ENCODE measurements around the gene VIPR2. TPM values are rescaled to one million over a fixed set of nuclear protein-coding genes. Genes with fewer than 3 reads are reported as not detected.

VIPR2 gene
- total and polyA plus RNA-seq, 2 donors = 6.9 to 22.8 TPM

DNA sequence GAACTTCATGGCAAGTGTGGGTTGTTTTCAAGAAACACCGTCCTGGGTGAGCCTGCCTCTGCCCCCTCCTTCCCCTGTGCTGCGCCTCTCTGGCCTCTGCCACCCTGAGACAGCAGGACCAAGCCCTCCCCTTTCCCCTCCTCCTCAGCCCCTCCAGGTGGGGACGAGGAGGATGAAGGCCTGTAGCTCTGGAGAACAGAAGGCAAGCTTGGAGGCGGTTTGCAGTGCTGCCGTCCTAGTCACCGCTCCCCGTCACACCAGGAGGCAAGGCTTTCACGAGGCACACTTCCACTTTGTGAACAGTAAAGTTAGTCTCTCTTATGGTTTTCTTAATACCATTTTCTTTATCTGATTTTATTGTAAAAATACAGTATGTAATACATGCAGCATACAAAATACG lies 8.8 kb upstream of the VIPR2 start:
- peaks cover 0 to 8% of the 10 kb centered on the region in 2 donors for H3K27me3 ChIP-seq (ENCODE audit: control insufficient read depth in 2 of 2, insufficient read depth in 1 of 2, low read length in 1 of 2)
- no peaks in the 10 kb centered on the region for H3K36me3 ChIP-seq (ENCODE audit: control insufficient read depth in 2 of 2, insufficient read depth in 2 of 2, low read length in 1 of 2)
- WGBS = 88% methylated on average over 9 of the region's 9 CpGs
- no peaks in the 10 kb centered on the region for H3K9me3 ChIP-seq (ENCODE audit: control insufficient read depth in 2 of 2, insufficient read depth in 1 of 2, low read length in 1 of 2)
- no peak overlapping the region for H3K27ac ChIP-seq (ENCODE audit: low read depth in 1 of 2, low read length in 1 of 2)
- no peak overlapping the region for H3K4me3 ChIP-seq (ENCODE audit: low read length in 2 of 2)
- DNase-seq (ENCODE audit: low read depth in 6 of 9, low spot score in 9 of 9) = no peak
- peaks cover under 1 to 5% of the 10 kb centered on the region in 2 donors for H3K4me1 ChIP-seq (ENCODE audit: control insufficient read depth in 2 of 2, insufficient read depth in 2 of 2, low read length in 2 of 2)

DNA sequence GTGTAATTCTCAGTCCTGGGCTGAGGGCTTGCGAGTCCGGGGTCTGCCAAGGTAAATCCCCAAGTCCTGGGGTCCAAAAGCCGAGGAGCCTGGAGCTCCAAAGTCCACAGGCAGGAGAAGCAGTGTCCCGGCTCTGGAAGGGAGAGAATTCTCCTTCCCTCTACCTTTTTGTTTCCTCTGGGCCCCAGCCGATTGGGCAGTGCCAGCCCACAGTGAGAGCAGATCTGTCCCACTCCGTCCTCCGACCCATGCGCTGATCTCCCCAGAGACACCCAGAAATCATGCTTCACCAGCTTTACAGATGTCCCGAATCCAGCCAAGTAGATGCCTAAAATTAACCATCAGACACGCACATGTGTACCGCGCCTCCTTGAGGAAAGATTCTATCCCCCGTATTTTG lies 8.1 kb upstream of the VIPR2 start:
- Histone ChIP-seq H3K36me3 (ENCODE audit: control insufficient read depth in 2 of 2, insufficient read depth in 2 of 2, low read length in 1 of 2) (no peaks in the 10 kb centered on the region), H3K4me1 (ENCODE audit: control insufficient read depth in 2 of 2, insufficient read depth in 2 of 2, low read length in 2 of 2) (no peaks in the 10 kb centered on the region), H3K27ac (ENCODE audit: low read depth in 1 of 2, low read length in 1 of 2) (no peak overlapping the region), H3K27me3 (ENCODE audit: control insufficient read depth in 2 of 2, insufficient read depth in 1 of 2, low read length in 1 of 2) (peaks cover 0 to 8% of the 10 kb centered on the region in 2 donors), H3K4me3 (ENCODE audit: low read length in 2 of 2) (no peak overlapping the region), H3K9me3 (ENCODE audit: control insufficient read depth in 2 of 2, insufficient read depth in 1 of 2, low read length in 1 of 2) (no peaks in the 10 kb centered on the region)
- WGBS = 96% methylated on average over 13 of the region's 13 CpGs
- DNase-seq (ENCODE audit: low read depth in 6 of 9, low spot score in 9 of 9) = no peak

DNA sequence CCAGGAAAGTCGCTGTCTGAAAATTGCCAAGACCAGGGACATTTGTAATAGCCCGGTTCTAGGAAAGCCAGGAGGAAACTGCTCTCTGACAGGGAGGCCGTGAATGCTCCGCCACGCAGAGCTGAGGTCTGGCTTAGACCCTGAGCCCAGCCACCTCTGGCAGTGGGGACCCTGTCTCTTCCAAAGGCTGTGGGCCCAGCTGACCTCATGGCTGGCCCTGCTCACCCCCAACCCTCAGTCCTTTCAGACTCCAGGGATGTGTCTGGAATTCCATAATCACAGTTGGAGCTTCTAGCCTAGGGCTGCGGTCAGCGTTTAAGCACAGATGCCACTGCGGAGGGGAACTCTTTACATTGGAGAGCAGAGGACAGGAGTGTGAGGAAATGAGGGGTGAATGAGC lies 6.6 kb upstream of the VIPR2 start:
- Histone ChIP-seq H3K9me3 (ENCODE audit: control insufficient read depth in 2 of 2, insufficient read depth in 1 of 2, low read length in 1 of 2) (no peaks in the 10 kb centered on the region), H3K4me3 (ENCODE audit: low read length in 2 of 2) (no peak overlapping the region), H3K27ac (ENCODE audit: low read depth in 1 of 2, low read length in 1 of 2) (no peak overlapping the region), H3K4me1 (ENCODE audit: control insufficient read depth in 2 of 2, insufficient read depth in 2 of 2, low read length in 2 of 2) (no peaks in the 10 kb centered on the region), H3K36me3 (ENCODE audit: control insufficient read depth in 2 of 2, insufficient read depth in 2 of 2, low read length in 1 of 2) (no peaks in the 10 kb centered on the region), H3K27me3 (ENCODE audit: control insufficient read depth in 2 of 2, insufficient read depth in 1 of 2, low read length in 1 of 2) (peaks cover 0 to 9% of the 10 kb centered on the region in 2 donors)
- 93% methylated on average over 8 of the region's 8 CpGs for WGBS
- no peak for DNase-seq (ENCODE audit: low read depth in 6 of 9, low spot score in 9 of 9)

DNA sequence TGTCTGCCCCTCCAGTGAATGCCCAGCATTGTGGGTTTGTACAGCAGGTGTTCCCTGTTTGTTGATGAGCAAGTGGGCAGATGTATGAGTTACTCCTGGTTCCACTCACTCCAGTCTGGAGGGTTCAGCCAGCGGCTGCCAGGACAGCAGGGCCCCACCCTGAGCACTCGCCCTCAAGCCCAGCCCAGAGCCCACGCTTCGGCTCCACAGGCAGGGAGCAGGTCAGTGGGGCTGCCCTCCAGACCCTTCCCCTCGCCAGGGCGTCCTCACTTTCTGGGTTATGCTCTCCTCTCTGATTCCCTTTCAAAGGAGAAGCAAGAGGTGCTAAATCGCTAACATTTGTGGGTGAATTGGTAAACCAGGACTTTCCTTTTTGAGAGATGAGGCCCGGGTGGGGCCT lies 4.8 kb upstream of the VIPR2 start:
- no peaks in the 10 kb centered on the region for H3K36me3 ChIP-seq (ENCODE audit: control insufficient read depth in 2 of 2, insufficient read depth in 2 of 2, low read length in 1 of 2)
- H3K4me3 ChIP-seq (ENCODE audit: low read length in 2 of 2) = no peak overlapping the region
- H3K27me3 ChIP-seq (ENCODE audit: control insufficient read depth in 2 of 2, insufficient read depth in 1 of 2, low read length in 1 of 2) = peaks cover 0 to 21% of the 10 kb centered on the region in 2 donors
- no peak for DNase-seq (ENCODE audit: low read depth in 6 of 9, low spot score in 9 of 9)
- H3K27ac ChIP-seq (ENCODE audit: low read depth in 1 of 2, low read length in 1 of 2) = no peak overlapping the region
- H3K4me1 ChIP-seq (ENCODE audit: control insufficient read depth in 2 of 2, insufficient read depth in 2 of 2, low read length in 2 of 2) = peaks cover 0 to 3% of the 10 kb centered on the region in 2 donors
- H3K9me3 ChIP-seq (ENCODE audit: control insufficient read depth in 2 of 2, insufficient read depth in 1 of 2, low read length in 1 of 2) = no peaks in the 10 kb centered on the region
- 93% methylated on average over 8 of the region's 8 CpGs for WGBS

DNA sequence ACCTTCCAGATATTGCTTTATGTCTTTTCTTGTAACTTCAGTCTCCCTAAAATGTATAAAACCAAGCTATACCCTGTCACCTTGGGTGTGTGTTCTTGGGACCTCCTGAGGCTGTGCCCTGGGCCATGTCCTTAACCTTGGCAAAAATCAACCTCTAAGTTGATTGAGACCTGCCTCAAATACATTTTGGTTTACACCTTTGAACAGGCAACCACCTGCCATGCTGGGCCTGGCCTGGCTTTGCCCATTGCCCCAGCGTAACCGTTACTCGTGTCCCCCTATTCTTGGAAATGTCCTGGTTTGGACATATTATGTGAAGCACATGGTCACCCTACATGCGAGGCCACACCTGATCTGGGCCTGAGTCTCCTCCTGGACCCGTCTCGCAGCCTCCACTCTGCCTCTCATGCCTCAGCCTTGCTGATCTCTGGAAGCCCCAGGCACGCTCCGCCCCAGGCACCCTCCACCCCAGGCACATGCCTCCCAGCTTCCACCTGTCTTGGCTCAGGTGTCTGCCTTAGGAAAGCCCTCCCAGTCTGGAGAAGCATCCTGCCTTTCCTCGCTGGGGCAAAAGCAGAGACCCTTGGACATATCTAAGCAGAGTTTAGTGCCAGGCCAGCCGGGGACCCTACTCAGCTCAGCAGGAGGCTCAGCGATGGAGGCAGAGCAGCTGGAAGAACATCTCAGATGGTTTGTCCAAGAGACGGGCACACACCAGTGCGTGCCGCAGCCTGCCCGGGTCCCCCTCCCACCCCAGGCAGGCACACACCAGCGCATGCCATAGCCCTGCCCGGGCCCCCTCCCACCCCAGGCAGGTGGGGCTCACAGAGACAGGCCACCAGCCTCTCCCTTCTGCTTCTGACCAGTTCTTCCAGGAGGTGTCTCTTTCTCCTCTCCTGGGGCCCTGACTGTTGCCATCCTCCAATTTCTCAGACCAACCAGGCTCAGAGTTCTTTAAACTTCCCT lies 4.0 kb upstream of the VIPR2 start:
- Histone ChIP-seq H3K9me3 (ENCODE audit: control insufficient read depth in 2 of 2, insufficient read depth in 1 of 2, low read length in 1 of 2) (no peaks in the 10 kb centered on the region), H3K27ac (ENCODE audit: low read depth in 1 of 2, low read length in 1 of 2) (no peak overlapping the region), H3K4me1 (ENCODE audit: control insufficient read depth in 2 of 2, insufficient read depth in 2 of 2, low read length in 2 of 2) (peaks cover 3 to 6% of the 10 kb centered on the region in 2 donors), H3K36me3 (ENCODE audit: control insufficient read depth in 2 of 2, insufficient read depth in 2 of 2, low read length in 1 of 2) (no peaks in the 10 kb centered on the region), H3K27me3 (ENCODE audit: control insufficient read depth in 2 of 2, insufficient read depth in 1 of 2, low read length in 1 of 2) (peaks cover 0 to 29% of the 10 kb centered on the region in 2 donors), H3K4me3 (ENCODE audit: low read length in 2 of 2) (no peak overlapping the region)
- 98% methylated on average over 17 of the region's 17 CpGs for WGBS
- no peak for DNase-seq (ENCODE audit: low read depth in 6 of 9, low spot score in 9 of 9)

DNA sequence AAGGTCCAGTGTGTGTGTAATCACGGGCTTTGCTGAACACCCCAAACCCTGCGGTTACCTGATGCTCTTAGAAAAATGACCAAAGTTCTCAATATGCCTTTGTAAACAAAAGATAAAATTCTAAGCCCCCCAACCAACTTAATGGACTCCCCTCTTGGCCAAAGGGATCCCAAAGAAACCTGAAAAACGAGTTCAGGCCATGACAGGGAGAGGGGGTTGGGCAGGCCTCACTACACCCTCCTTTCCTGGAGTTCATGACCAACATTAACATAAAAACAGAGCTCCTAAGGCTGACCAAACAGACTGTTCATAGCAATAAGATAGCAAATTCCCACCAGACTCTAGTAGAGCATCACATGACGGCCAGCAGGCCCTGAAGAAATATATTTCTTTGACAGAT lies 3.0 kb upstream of the VIPR2 start:
- Histone ChIP-seq H3K4me3 (ENCODE audit: low read length in 2 of 2) (no peak overlapping the region), H3K27ac (ENCODE audit: low read depth in 1 of 2, low read length in 1 of 2) (no peak overlapping the region), H3K9me3 (ENCODE audit: control insufficient read depth in 2 of 2, insufficient read depth in 1 of 2, low read length in 1 of 2) (no peaks in the 10 kb centered on the region), H3K4me1 (ENCODE audit: control insufficient read depth in 2 of 2, insufficient read depth in 2 of 2, low read length in 2 of 2) (peaks cover 3 to 16% of the 10 kb centered on the region in 2 donors), H3K27me3 (ENCODE audit: control insufficient read depth in 2 of 2, insufficient read depth in 1 of 2, low read length in 1 of 2) (peaks cover 0 to 39% of the 10 kb centered on the region in 2 donors), H3K36me3 (ENCODE audit: control insufficient read depth in 2 of 2, insufficient read depth in 2 of 2, low read length in 1 of 2) (no peaks in the 10 kb centered on the region)
- 86% methylated on average over 4 of the region's 4 CpGs for WGBS
- DNase-seq (ENCODE audit: low read depth in 6 of 9, low spot score in 9 of 9) = no peak

DNA sequence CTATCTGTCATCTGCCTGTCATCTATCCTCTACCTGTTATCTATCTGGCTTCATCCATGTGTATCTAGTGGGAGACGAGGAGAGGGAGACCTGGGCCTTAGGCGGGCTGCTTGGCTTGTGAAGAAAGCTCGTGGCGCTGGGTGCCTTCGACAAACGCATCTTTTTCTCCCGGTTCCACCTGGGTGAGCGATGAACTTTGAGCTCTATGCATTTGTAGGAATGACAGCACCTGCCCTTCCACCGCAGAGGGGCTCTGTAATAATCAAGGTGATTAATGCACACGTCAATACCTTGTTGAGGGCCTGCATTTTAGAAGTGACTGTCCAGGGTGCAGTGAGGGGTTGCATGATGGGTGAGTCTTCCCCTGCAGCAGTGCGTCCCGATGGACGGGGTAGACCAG lies 2.6 kb upstream of the VIPR2 start:
- Histone ChIP-seq H3K27ac (ENCODE audit: low read depth in 1 of 2, low read length in 1 of 2) (no peak overlapping the region), H3K9me3 (ENCODE audit: control insufficient read depth in 2 of 2, insufficient read depth in 1 of 2, low read length in 1 of 2) (no peaks in the 10 kb centered on the region), H3K27me3 (ENCODE audit: control insufficient read depth in 2 of 2, insufficient read depth in 1 of 2, low read length in 1 of 2) (peaks cover 0 to 42% of the 10 kb centered on the region in 2 donors), H3K4me1 (ENCODE audit: control insufficient read depth in 2 of 2, insufficient read depth in 2 of 2, low read length in 2 of 2) (peaks cover 3 to 17% of the 10 kb centered on the region in 2 donors), H3K36me3 (ENCODE audit: control insufficient read depth in 2 of 2, insufficient read depth in 2 of 2, low read length in 1 of 2) (no peaks in the 10 kb centered on the region), H3K4me3 (ENCODE audit: low read length in 2 of 2) (no peak overlapping the region)
- 91% methylated on average over 13 of the region's 13 CpGs for WGBS
- no peak for DNase-seq (ENCODE audit: low read depth in 6 of 9, low spot score in 9 of 9)

DNA sequence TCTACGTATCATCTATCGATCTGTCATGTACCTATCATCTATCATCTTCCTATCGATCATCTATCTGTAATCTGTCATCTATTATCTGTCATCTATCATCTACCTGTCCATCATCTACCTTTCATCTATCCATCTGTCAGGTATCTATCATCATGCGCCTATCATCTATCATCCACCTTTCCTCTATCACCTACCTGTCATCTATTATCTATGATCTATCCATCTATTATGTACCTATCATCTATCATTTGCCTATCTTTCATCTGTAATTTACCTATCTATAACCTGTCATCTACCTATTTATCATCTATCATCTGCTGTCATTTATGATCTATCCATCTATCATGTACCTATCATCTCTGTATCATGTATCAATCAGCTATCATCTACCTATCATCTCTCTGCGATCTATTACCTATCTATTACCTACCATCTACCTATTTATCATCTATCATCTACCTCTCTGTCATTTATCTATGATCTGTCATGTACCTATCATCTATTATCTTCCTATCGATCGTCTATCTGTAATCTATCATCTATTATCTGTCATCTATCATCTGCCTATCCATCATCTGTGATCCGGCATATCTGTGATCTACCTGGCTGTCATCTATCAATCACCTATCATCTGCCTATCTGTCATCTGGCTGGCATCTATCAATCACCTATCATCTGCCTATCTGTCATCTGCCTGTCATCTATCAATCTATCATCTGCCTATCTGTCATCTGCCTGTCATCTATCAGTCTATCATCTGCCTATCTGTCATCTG lies 1.6 kb upstream of the VIPR2 start:
- Histone ChIP-seq H3K4me1 (ENCODE audit: control insufficient read depth in 2 of 2, insufficient read depth in 2 of 2, low read length in 2 of 2) (peaks cover 3 to 20% of the 10 kb centered on the region in 2 donors), H3K27me3 (ENCODE audit: control insufficient read depth in 2 of 2, insufficient read depth in 1 of 2, low read length in 1 of 2) (peaks cover 0 to 46% of the 10 kb centered on the region in 2 donors), H3K36me3 (ENCODE audit: control insufficient read depth in 2 of 2, insufficient read depth in 2 of 2, low read length in 1 of 2) (peaks cover 2 to 6% of the 10 kb centered on the region in 2 donors), H3K27ac (ENCODE audit: low read depth in 1 of 2, low read length in 1 of 2) (no peak overlapping the region), H3K9me3 (ENCODE audit: control insufficient read depth in 2 of 2, insufficient read depth in 1 of 2, low read length in 1 of 2) (no peaks in the 10 kb centered on the region), H3K4me3 (ENCODE audit: low read length in 2 of 2) (no peak overlapping the region)
- 97% methylated on average over 8 of the region's 8 CpGs for WGBS
- no peak for DNase-seq (ENCODE audit: low read depth in 6 of 9, low spot score in 9 of 9)

DNA sequence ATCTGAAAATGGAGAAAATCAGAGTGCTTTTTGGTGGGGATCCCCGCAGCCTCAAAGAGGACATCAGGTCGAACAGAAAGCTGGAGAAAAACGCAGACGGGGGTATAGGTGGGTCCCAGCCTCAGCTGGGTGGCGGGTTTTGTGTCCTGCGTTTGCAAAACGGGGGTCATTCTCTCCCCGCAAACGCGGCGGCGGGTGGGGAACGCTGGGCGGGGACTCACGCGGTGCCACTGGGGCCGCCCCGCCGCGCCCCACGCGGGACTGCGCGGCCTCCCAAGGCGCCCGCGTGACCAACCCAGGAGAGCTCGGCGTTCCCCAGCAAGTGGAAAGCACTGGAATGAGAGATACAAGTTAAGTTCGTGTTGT lies 806 bp upstream of the VIPR2 start:
- Histone ChIP-seq H3K4me1 (ENCODE audit: control insufficient read depth in 2 of 2, insufficient read depth in 2 of 2, low read length in 2 of 2) (peaks cover 3 to 23% of the 10 kb centered on the region in 2 donors), H3K4me3 (ENCODE audit: low read length in 2 of 2) (peak overlapping the region; percentile 64 to 69), H3K36me3 (ENCODE audit: control insufficient read depth in 2 of 2, insufficient read depth in 2 of 2, low read length in 1 of 2) (peaks cover 10 to 14% of the 10 kb centered on the region in 2 donors), H3K27ac (ENCODE audit: low read depth in 1 of 2, low read length in 1 of 2) (peak overlapping the region in 1 of 2 donors; percentile 76), H3K9me3 (ENCODE audit: control insufficient read depth in 2 of 2, insufficient read depth in 1 of 2, low read length in 1 of 2) (no peaks in the 10 kb centered on the region), H3K27me3 (ENCODE audit: control insufficient read depth in 2 of 2, insufficient read depth in 1 of 2, low read length in 1 of 2) (peaks cover 0 to 43% of the 10 kb centered on the region in 2 donors)
- DNase-seq (ENCODE audit: low read depth in 6 of 9, low spot score in 9 of 9) = no peak
- WGBS = 14% methylated on average over 30 of the region's 30 CpGs

Data from thymus (tissue), 11 donors.